Liver (tissue), 9 donors: Measurements from ENCODE around the gene NDOR1. TPM values are rescaled to one million over a fixed set of nuclear protein-coding genes. Genes with fewer than 3 reads are reported as not detected.

Experiments used
- DNase-seq: peaks from one replicate; pipeline ENCODE4 v3.0.0-alpha.2; 2017; ENCODE audit warnings: low spot score
- H3K27ac ChIP-seq, 2 donors: one replicate each; pipeline ENCODE4 v1.7.0; 2013; ENCODE audit warnings: inconsistent platforms in 2 of 2, low read length in 2 of 2, control low read depth in 1 of 2, low read depth in 1 of 2, mild to moderate bottlenecking in 1 of 2
- H3K27me3 ChIP-seq, 4 donors: one replicate each; pipeline versions ENCODE4 v1.6.1 to v1.7.0; 2013; ENCODE audit warnings: low read length in 3 of 4, inconsistent platforms in 1 of 4, mild to moderate bottlenecking in 1 of 4, moderate library complexity in 1 of 4; ENCODE audit not compliant: control insufficient read depth in 4 of 4, insufficient read depth in 4 of 4
- H3K36me3 ChIP-seq, 4 donors: one replicate each; pipeline versions ENCODE4 v1.6.1 to v1.7.0; 2013; ENCODE audit warnings: low read length in 3 of 4, mild to moderate bottlenecking in 3 of 4, low read depth in 1 of 4, moderate library complexity in 1 of 4; ENCODE audit not compliant: control insufficient read depth in 4 of 4, insufficient read depth in 3 of 4
- H3K4me1 ChIP-seq, 4 donors: one replicate each; pipeline versions ENCODE4 v1.6.1 to v1.7.0; 2013; ENCODE audit warnings: low read length in 3 of 4, mild to moderate bottlenecking in 3 of 4, moderate library complexity in 1 of 4; ENCODE audit not compliant: control insufficient read depth in 4 of 4, insufficient read depth in 4 of 4
- H3K4me3 ChIP-seq, 3 donors: one replicate each; pipeline versions ENCODE4 v1.6.1 to v1.7.0; 2013; ENCODE audit warnings: low read length in 3 of 3, control low read depth in 1 of 3, low read depth in 1 of 3, mild to moderate bottlenecking in 1 of 3
- H3K9ac ChIP-seq, 2 donors: one replicate each; pipeline ENCODE4 v1.7.0; 2013; ENCODE audit warnings: low read length in 2 of 2, mild to moderate bottlenecking in 2 of 2, moderate library complexity in 2 of 2, control low read depth in 1 of 2, low read depth in 1 of 2
- H3K9me3 ChIP-seq, 4 donors: one replicate each; pipeline versions ENCODE4 v1.6.1 to v1.7.0; 2013; ENCODE audit warnings: low read length in 3 of 4; ENCODE audit not compliant: control insufficient read depth in 4 of 4
- ATF3 ChIP-seq: IDR thresholded peaks from 2 replicates; pipeline ENCODE4 v1.6.1; 2016; ENCODE audit warnings: antibody characterized with exemption
- CTCF ChIP-seq: fragments of 150-350 bp; IDR thresholded peaks from 2 replicates; pipeline ENCODE4 v1.5.1; 2017; ENCODE audit warnings: improper control_type of control experiment, low read depth, low read length; ENCODE audit not compliant: missing input control
- FOXA1 ChIP-seq: IDR thresholded peaks from 2 replicates; pipeline ENCODE4 v1.6.1; 2016; ENCODE audit warnings: antibody characterized with exemption
- GABPA ChIP-seq, 2 donors: IDR thresholded peaks in 1 of 2; conservative IDR thresholded peaks in 1 of 2; 2 replicates each; pipeline ENCODE4 v1.6.1; 2016; ENCODE audit warnings: antibody characterized with exemption in 2 of 2, mild to moderate bottlenecking in 1 of 2, moderate library complexity in 1 of 2
- JUND ChIP-seq, 2 donors: IDR thresholded peaks; 2 replicates each; pipeline ENCODE4 v1.6.1; 2016; ENCODE audit warnings: antibody characterized with exemption in 2 of 2
- NR2F2 ChIP-seq: IDR thresholded peaks from 2 replicates; pipeline ENCODE4 v1.6.1; 2016; ENCODE audit warnings: antibody characterized with exemption
- REST ChIP-seq: IDR thresholded peaks from 2 replicates; pipeline ENCODE4 v1.6.1; 2016; ENCODE audit warnings: antibody characterized with exemption, mild to moderate bottlenecking
- RXRA ChIP-seq, 2 donors: IDR thresholded peaks; 2 replicates each; pipeline ENCODE4 v1.6.1; 2017 to 2018; ENCODE audit warnings: antibody characterized with exemption in 2 of 2, mild to moderate bottlenecking in 1 of 2
- SP1 ChIP-seq: IDR thresholded peaks from 2 replicates; pipeline ENCODE4 v1.6.1; 2018; ENCODE audit warnings: antibody characterized with exemption, mild to moderate bottlenecking
- TAF1 ChIP-seq: conservative IDR thresholded peaks from 2 replicates; pipeline ENCODE4 v1.6.1; 2016; ENCODE audit warnings: antibody characterized with exemption, mild to moderate bottlenecking
- ZBTB33 ChIP-seq: IDR thresholded peaks from 2 replicates; pipeline ENCODE4 v1.6.1; 2016; ENCODE audit warnings: antibody characterized with exemption
- WGBS: extraction: QIAGEN DNeasy Blood & Tissue Kit; methylation state at CpG from one replicate; pipeline ENCODE4 v1.1.7; 2013; 5-methylcytosine and 5-hydroxymethylcytosine counted together
- polyA plus RNA-seq, 2 donors: library from polyadenylated mRNA; stranded (reverse) in 1 of 2; unstranded in 1 of 2; fragments of 200-250 nt in 1 of 2; fragments of >200 nt in 1 of 2; fragmentation: Nextera tagmentation in 1 of 2; extraction: Ambion mirVana in 1 of 2; gene quantifications; one replicate each; pipeline versions ENCODE4 v1.2.1 to v1.2.3, GENCODE V29; 2013 to 2015
- total RNA-seq, 2 donors: library from RNA; depleted of rRNA; stranded (reverse); fragments of >200 nt; gene quantifications; one replicate each; pipeline ENCODE4 v1.2.3, GENCODE V29; 2014
- donor health status: healthy.
- donor health status: healthy.
- donor health status: healthy.
- donor health status: healthy.
- donor health status: healthy.

The NDOR1 gene
- total and polyA plus RNA-seq, 4 donors, result 2.5 to 4.7 (median 3.2) TPM

GRCh38 chr9:137243626-137244485 lies 38.4 kb downstream of the NDOR1 start:
- Histone ChIP-seq H3K4me1 (peaks cover 2 to 35% (median 16%) of the 10 kb centered on the region in 4 donors), H3K27me3 (no peaks in the 10 kb centered on the region), H3K9ac (no peak overlapping the region), H3K27ac (no peak overlapping the region), H3K4me3 (no peak overlapping the region), H3K36me3 (peaks cover 0 to 11% (median 5%) of the 10 kb centered on the region in 4 donors), H3K9me3 (no peaks in the 10 kb centered on the region)
- TF ChIP-seq ZBTB33, result no peak
- TF ChIP-seq CTCF, result no peak
- TF ChIP-seq TAF1, result no peak
- TF ChIP-seq JUND (IDR thresholded peaks at IDR 0.05), result no peak
- no peak for TF ChIP-seq NR2F2
- no peak for TF ChIP-seq SP1
- no peak for TF ChIP-seq ATF3
- no peak for TF ChIP-seq FOXA1
- TF ChIP-seq GABPA (IDR thresholded peaks at IDR 0.05 in 1 of 2, conservative IDR thresholded peaks at IDR 0.05 in 1 of 2), result no peak
- DNase-seq, result no peak
- 76% methylated on average over 15 of the region's 15 CpGs for WGBS

GRCh38 chr9:137244486-137245449 lies 39.3 kb downstream of the NDOR1 start:
- H3K27ac ChIP-seq, result no peak overlapping the region
- H3K27me3 ChIP-seq, result no peaks in the 10 kb centered on the region
- H3K4me3 ChIP-seq, result no peak overlapping the region
- peaks cover 0 to 11% (median 5%) of the 10 kb centered on the region in 4 donors for H3K36me3 ChIP-seq
- no peaks in the 10 kb centered on the region for H3K9me3 ChIP-seq
- TF ChIP-seq REST (no peak), RXRA (IDR thresholded peaks at IDR 0.05) (no peak), JUND (IDR thresholded peaks at IDR 0.05) (no peak), CTCF (no peak)
- peaks cover 2 to 34% (median 16%) of the 10 kb centered on the region in 4 donors for H3K4me1 ChIP-seq
- no peak for DNase-seq
- no peak overlapping the region for H3K9ac ChIP-seq
- WGBS, result 81% methylated on average over 36 of the region's 36 CpGs
